GM04504 (cell line): ENCODE results near the gene COMP.

Source experiments
- DNase-seq: peaks from one replicate; pipeline ENCODE4 v3.0.0-alpha.2; 2012; ENCODE audit warnings: low read depth

Gene COMP

GRCh38 chr19:18803550-18804138, 12.5 kb upstream of the COMP start:
- DNase-seq, result no peak

- DNase-seq, result no peak
Measured at GRCh38 chr19:18802354-18802753, 11.2 kb upstream of the COMP start.

GRCh38 chr19:18800636-18801035, 9.5 kb upstream of the COMP start:
- no peak for DNase-seq

- no peak for DNase-seq
Measured at GRCh38 chr19:18800079-18800478, 9.0 kb upstream of the COMP start.

- DNase-seq, result no peak
Measured at GRCh38 chr19:18799389-18799970, 8.4 kb upstream of the COMP start.

- DNase-seq, result no peak
Measured at GRCh38 chr19:18798384-18799352, 7.6 kb upstream of the COMP start.

GRCh38 chr19:18796239-18796638, 5.1 kb upstream of the COMP start:
- no peak for DNase-seq

GRCh38 chr19:18795540-18795939, 4.4 kb upstream of the COMP start:
- no peak for DNase-seq

GRCh38 chr19:18794692-18795091, 3.6 kb upstream of the COMP start:
- no peak for DNase-seq

GRCh38 chr19:18794029-18794313, 2.9 kb upstream of the COMP start:
- no peak for DNase-seq

- DNase-seq, result no peak
Measured at GRCh38 chr19:18793144-18794028, 2.3 kb upstream of the COMP start.

- no peak for DNase-seq
Measured at GRCh38 chr19:18792661-18793060, 1.6 kb upstream of the COMP start.

- no peak for DNase-seq
Measured at GRCh38 chr19:18791315-18791678, 192 bp upstream of the COMP start.

- no peak for DNase-seq
Measured at GRCh38 chr19:18789883-18790565, 1.1 kb downstream of the COMP start.

GRCh38 chr19:18789422-18789869, 1.7 kb downstream of the COMP start:
- DNase-seq, result no peak

- DNase-seq, result no peak
Measured at GRCh38 chr19:18788529-18789421, 2.3 kb downstream of the COMP start.

GRCh38 chr19:18785179-18786124, 5.7 kb downstream of the COMP start:
- DNase-seq, result no peak

- DNase-seq, result no peak
Measured at GRCh38 chr19:18784786-18785120, 6.4 kb downstream of the COMP start.

- DNase-seq, result no peak
Measured at GRCh38 chr19:18783958-18784785, 6.9 kb downstream of the COMP start.
